ENCODE results near the gene ITFG1.
A peak's percentile ranks its signal among the peaks of the same experiment; 100 is the strongest.
"Not testable (repeated sequence)": the region's sequence is repeated elsewhere in the genome, so short reads cannot be mapped to it uniquely, and the experiment has no call there.

ITFG1 gene

DNA sequence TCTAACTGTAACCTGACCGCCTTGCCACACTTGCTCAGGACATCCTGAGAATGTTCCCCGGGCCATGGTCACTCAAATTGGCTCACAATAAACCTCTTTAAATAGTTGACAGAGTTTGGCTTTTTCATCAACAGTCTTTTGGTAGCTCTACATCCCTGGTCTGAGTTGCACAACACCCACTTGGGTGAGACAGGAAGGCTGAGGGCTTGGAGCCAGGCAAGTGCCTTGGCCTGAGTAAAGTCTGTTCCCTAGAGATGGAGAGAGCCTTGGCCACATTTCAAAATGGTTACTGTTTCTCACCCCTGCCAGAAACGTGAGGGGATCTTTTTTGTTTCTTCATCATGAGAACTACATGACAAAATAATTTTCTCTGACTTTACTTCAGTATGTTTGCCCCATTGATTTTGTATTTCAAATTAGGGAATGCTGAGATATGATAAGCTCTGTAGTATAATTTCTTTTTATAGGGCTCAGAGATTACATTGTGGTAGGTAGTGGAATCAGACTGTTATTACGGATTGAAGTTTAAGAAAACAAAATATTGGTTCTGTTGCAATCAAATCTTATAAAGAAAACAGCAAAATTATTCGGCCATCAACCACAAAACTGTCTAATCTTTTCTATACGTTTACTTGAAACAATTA, 263.2 kb downstream of the ITFG1 start:
- TF ChIP-seq, protein P1, sequence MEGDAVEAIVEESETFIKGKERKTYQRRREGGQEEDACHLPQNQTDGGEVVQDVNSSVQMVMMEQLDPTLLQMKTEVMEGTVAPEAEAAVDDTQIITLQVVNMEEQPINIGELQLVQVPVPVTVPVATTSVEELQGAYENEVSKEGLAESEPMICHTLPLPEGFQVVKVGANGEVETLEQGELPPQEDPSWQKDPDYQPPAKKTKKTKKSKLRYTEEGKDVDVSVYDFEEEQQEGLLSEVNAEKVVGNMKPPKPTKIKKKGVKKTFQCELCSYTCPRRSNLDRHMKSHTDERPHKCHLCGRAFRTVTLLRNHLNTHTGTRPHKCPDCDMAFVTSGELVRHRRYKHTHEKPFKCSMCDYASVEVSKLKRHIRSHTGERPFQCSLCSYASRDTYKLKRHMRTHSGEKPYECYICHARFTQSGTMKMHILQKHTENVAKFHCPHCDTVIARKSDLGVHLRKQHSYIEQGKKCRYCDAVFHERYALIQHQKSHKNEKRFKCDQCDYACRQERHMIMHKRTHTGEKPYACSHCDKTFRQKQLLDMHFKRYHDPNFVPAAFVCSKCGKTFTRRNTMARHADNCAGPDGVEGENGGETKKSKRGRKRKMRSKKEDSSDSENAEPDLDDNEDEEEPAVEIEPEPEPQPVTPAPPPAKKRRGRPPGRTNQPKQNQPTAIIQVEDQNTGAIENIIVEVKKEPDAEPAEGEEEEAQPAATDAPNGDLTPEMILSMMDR (IDR thresholded peaks at IDR 0.05; ENCODE audit: low read length, missing control alignments): no peak
- peak; percentile 91 for DNase-seq (ENCODE audit: low read depth)
- H3K4me3 ChIP-seq (replicated peaks; ENCODE audit: low read depth, low read length): no peak overlapping the region

DNA sequence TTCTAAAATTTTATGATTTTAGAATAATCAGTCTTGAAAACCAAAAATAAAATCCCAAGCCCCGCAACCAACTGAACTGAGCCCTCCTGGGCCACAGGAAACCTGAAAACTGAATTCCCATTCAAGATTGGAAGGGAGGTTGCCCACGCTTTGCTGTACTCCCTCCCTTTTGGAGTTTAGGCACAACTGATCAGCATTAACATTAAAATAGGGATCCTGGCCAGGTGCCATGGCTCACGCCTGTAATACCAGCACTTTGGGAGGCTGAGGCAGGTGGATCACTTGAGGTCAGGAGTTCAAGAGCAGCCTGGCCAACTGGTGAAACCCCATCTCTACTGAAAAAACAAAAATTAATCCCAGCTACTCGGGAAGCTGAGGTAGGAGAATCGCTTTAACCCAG, 264.4 kb downstream of the ITFG1 start:
- no peak overlapping the region for H3K4me3 ChIP-seq (replicated peaks; ENCODE audit: low read depth, low read length)
- TF ChIP-seq, protein P1 (IDR thresholded peaks at IDR 0.05; ENCODE audit: low read length, missing control alignments): no peak
- no peak for DNase-seq (ENCODE audit: low read depth)

DNA sequence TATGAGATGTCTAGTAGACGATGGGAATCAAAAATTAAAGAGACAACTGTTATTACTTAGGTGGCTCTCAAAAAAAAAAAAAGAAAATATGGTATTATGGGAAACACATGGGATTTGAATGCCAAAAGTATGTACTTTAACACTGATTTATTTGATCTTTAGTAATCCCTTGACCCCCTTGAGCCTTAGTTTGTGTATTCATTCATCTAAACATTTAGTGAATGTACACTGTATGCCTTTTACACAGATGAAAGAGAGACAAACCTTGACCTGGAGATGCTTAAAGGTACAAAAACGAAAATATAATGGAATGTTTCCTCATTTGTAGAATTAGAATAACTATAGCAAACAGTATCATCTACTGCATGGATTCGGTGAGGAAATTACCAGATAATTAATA, 278.5 kb downstream of the ITFG1 start:
- no peak for DNase-seq (ENCODE audit: low read depth)
- TF ChIP-seq, protein P1 (IDR thresholded peaks at IDR 0.05; ENCODE audit: low read length, missing control alignments): no peak
- no peak overlapping the region for H3K4me3 ChIP-seq (replicated peaks; ENCODE audit: low read depth, low read length)

DNA sequence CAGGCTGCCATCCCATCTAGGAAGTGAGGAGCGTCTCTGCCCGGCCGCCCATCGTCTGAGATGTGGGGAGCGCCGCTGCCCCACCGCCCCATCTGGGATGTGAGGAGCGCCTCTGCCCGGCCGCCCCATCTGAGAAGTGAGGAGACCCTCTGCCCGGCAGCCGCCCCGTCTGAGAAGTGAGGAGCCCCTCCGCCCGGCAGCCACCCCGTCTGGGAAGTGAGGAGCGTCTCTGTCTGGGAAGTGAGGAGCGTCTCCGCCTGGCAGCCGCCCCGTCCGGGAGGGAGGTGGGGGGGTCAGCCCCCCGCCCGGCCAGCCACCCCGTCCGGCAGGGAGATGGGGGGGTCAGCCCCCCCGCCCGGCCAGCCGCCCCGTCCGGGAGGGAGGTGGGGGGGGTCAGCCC, 279.8 kb downstream of the ITFG1 start:
- H3K4me3 ChIP-seq (replicated peaks; ENCODE audit: low read depth, low read length): not testable (repeated sequence)

DNA sequence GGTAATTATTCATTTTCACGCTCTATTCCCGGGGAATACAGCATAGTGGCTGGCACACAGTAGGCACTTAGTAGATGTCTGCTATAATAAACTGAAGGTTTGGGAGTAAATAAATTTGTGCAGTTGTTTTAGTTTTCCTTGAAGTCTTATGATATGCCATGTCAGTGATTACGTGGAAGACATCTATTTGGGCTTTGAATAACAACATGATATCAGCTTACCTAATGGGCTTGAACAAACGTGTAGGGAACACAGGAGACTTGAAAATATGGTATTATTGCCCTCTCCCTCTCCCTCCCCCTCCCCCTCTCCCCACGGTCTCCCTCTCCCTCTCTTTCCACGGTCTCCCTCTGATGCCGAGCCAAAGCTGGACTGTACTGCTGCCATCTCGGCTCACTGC, 280.8 kb downstream of the ITFG1 start:
- TF ChIP-seq, protein P1 (IDR thresholded peaks at IDR 0.05; ENCODE audit: low read length, missing control alignments): no peak
- no peak for DNase-seq (ENCODE audit: low read depth)
- no peak overlapping the region for H3K4me3 ChIP-seq (replicated peaks; ENCODE audit: low read depth, low read length)

More for the DNA sequence above, 279.8 kb downstream of the ITFG1 start:
- DNase-seq (ENCODE audit: low read depth): not testable (repeated sequence)

DNA sequence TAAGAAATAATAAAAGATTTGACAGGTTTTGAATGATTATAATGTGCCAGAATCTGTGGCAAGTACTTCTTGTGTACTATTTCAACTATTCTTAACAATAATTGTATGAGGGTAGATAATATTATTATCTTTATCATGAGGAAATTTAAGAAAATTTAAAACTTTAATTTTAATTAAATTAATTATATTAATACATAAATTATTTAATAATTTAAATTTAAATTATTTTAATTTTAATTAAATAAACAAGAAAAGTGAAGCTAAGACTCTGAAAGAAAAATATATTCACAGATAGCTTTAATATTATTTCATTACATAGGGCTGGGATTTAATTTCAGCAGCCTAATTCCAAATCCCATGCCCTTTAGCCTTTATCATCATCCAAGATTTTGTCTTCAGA, 285.7 kb downstream of the ITFG1 start:
- TF ChIP-seq, protein P1 (IDR thresholded peaks at IDR 0.05; ENCODE audit: low read length, missing control alignments): no peak
- H3K4me3 ChIP-seq (replicated peaks; ENCODE audit: low read depth, low read length): no peak overlapping the region
- no peak for DNase-seq (ENCODE audit: low read depth)

DNA sequence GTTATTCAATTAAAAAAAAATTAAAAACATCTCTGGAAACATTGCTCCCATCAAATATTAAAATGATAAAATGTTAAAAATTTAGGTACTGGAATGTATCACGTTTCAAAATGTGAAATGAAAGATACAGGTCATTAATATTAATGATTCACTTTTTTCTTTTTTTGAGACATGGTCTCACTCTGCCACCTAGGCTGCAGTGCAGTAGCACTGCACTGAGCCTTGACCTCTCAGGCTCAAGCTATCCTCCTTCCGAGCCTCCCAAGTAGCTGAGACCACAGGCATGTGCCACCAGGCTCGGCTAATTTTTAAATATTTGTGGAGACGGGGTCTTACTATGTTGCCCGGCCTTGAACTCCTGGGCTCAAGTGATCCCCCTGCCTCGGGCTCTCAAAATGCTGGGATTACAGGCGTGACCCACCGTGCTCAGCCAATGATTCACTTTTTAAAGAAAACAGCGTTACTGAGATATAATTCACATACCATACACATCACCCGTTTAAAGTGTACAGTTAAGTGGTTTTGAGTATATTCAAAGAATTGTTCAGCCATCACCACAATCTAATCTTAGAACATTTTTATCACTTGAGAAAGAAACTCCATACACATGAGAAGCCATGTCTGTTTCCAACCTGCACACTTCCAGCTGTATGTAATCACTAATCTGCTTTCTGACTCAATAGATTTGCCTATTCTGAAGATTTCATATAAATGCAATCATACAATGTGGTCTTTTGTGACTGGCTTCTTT, 298.0 kb downstream of the ITFG1 start:
- no peak for DNase-seq (ENCODE audit: low read depth)
- H3K4me3 ChIP-seq (replicated peaks; ENCODE audit: low read depth, low read length): no peak overlapping the region
- TF ChIP-seq, protein P1 (IDR thresholded peaks at IDR 0.05; ENCODE audit: low read length, missing control alignments): no peak

All from fibroblast of pulmonary artery (primary cell).